Measurements from ENCODE around the gene MZB1.

MZB1 gene

DNA sequence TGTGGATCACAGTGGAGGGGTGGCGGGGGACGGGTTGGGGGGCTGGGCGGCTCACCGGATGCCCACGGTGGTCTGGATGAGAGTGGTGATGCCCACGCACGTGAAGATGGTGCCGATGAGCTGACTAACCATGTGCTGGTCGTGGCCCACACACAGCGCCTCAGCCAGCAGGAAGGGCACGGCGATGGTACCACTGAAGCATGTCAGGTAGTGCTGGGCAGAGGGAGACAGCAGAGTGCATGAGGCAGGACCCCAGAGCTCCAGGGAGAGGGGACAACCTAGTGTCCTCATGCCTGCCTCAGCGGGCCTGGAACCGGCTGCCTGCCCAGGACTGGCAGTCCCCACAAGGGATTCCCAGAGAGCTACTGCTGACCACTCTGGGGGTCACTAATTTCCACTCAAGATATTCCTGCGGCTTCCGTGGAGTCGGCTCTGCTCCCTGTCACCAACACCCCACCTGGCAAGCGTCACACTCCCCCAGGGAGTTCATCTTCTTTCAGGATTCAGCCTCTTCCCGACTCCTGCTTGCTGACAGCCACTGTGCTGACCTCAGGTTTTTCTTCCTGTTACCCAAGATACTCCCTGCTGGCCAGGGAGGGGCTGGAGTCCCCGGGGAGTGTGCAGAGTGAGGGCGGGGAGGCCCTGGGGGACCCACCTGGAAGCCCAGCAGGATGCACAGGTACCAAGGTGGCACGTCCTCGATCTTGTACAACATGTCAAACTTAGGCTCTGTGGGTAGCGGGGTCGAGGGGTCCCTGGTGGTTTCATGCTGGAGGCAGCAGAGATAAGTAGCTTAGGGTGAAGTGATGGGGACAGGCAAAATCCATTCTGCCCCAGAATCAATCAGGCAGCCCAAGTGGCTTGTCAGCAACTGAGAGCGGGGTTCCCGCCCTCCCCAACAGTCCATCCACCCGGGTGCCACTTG is 7.6 kb downstream of the MZB1 start:
- Histone ChIP-seq H3K36me3 (ENCODE audit: insufficient read depth) (no peaks in the 10 kb centered on the region), H3K27ac (no peak overlapping the region), H3K9ac (no peak overlapping the region), H4K20me1 (ENCODE audit: insufficient read depth) (no peaks in the 10 kb centered on the region), H3K27me3 (ENCODE audit: insufficient read depth, low read depth) (no peaks in the 10 kb centered on the region), H2AFZ (ENCODE audit: low read depth) (no peak overlapping the region), H3K4me2 (no peak overlapping the region), H3K4me3 (IDR thresholded peaks at IDR 0.05; ENCODE audit: insufficient read depth, low read depth, low read length) (no peak overlapping the region), H3K79me2 (ENCODE audit: insufficient read depth, low read depth) (0 out of 2 replicates have a peak, but pooled peaks cover 5% of the 10 kb centered on the region), H3K4me1 (ENCODE audit: low read depth, poor library complexity, severe bottlenecking) (peaks cover 40% of the 10 kb centered on the region)
- TF ChIP-seq, protein P1, sequence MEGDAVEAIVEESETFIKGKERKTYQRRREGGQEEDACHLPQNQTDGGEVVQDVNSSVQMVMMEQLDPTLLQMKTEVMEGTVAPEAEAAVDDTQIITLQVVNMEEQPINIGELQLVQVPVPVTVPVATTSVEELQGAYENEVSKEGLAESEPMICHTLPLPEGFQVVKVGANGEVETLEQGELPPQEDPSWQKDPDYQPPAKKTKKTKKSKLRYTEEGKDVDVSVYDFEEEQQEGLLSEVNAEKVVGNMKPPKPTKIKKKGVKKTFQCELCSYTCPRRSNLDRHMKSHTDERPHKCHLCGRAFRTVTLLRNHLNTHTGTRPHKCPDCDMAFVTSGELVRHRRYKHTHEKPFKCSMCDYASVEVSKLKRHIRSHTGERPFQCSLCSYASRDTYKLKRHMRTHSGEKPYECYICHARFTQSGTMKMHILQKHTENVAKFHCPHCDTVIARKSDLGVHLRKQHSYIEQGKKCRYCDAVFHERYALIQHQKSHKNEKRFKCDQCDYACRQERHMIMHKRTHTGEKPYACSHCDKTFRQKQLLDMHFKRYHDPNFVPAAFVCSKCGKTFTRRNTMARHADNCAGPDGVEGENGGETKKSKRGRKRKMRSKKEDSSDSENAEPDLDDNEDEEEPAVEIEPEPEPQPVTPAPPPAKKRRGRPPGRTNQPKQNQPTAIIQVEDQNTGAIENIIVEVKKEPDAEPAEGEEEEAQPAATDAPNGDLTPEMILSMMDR (conservative IDR thresholded peaks at IDR 0.05; ENCODE audit: low read depth, low read length), result no peak

DNA sequence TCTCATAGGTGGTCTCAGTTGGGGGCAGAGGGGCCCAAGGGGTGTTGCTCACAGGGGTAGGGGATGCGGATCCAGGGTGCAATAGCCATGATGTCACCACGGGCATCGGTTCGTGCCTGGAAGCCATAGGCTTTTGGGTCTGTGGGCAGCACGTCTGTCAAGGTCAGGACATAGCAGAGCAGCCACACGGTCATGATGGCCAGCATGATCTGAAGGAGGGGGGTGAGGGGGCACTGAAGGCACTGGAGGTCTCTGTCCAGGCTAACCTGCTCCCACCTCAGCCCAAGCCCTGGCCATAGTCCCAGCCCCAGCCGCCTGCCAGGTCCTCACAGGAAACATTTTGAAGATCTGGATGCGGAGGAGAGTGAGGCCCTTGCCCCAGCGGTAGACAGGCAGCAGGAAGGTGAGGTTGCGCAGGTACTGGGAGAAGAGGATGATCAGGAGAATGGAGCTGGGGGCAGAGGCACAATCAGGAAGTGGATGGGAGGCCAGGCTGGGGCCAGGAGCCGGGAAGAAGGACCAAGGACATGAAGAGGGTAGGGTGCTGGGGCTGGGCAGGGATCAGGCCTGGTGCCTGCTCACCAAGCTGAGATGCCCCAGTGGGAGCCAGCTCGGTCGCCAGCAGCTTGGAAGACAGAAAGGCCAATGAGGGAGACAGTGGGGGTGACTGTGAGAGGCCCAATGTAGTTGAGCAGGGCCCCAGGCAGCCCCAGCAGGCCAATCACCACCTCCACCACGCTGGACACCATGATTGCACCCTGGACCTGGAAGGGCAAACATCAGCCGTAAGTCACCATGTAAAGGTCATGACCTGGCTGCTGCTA is 9.9 kb downstream of the MZB1 start:
- no peak overlapping the region for H3K4me2 ChIP-seq
- no peak overlapping the region for H3K9ac ChIP-seq
- no peak overlapping the region for H3K27ac ChIP-seq
- no peaks in the 10 kb centered on the region for H4K20me1 ChIP-seq (ENCODE audit: insufficient read depth)
- TF ChIP-seq, protein P1 (conservative IDR thresholded peaks at IDR 0.05; ENCODE audit: low read depth, low read length), result no peak
- no peak overlapping the region for H3K4me3 ChIP-seq (IDR thresholded peaks at IDR 0.05; ENCODE audit: insufficient read depth, low read depth, low read length)
- no peaks in the 10 kb centered on the region for H3K79me2 ChIP-seq (ENCODE audit: insufficient read depth, low read depth)
- peaks cover 17% of the 10 kb centered on the region for H3K4me1 ChIP-seq (ENCODE audit: low read depth, poor library complexity, severe bottlenecking)
- H3K27me3 ChIP-seq (ENCODE audit: insufficient read depth, low read depth), result no peaks in the 10 kb centered on the region
- no peak overlapping the region for H2AFZ ChIP-seq (ENCODE audit: low read depth)
- no peaks in the 10 kb centered on the region for H3K36me3 ChIP-seq (ENCODE audit: insufficient read depth)

DNA sequence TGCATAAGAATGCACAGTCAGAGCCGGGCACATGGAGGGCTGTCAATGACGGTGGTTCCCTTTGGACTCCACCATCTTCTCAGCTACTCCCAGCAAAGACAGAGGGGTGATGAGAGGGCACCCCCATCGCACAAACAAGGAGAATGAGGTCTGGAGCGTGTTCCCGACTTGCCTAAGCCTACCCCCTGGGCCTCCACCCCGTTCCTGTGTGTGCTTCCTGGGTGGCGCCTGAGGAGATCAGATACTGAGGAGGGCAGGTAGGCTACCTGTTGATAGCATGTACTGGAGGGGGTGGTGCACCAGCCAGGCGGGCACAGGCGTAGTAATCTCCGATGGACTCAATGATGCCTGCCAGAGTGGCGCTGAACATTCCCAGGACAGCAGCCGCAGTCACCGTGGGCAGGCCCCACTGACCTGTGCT is 10.8 kb downstream of the MZB1 start:
- Histone ChIP-seq H3K9ac (no peak overlapping the region), H4K20me1 (ENCODE audit: insufficient read depth) (no peaks in the 10 kb centered on the region), H3K4me2 (no peak overlapping the region), H3K36me3 (ENCODE audit: insufficient read depth) (no peaks in the 10 kb centered on the region), H3K27ac (no peak overlapping the region), H3K4me1 (ENCODE audit: low read depth, poor library complexity, severe bottlenecking) (peaks cover 8% of the 10 kb centered on the region), H3K27me3 (ENCODE audit: insufficient read depth, low read depth) (no peaks in the 10 kb centered on the region), H3K79me2 (ENCODE audit: insufficient read depth, low read depth) (no peaks in the 10 kb centered on the region), H3K4me3 (IDR thresholded peaks at IDR 0.05; ENCODE audit: insufficient read depth, low read depth, low read length) (no peak overlapping the region), H2AFZ (ENCODE audit: low read depth) (no peak overlapping the region)
- TF ChIP-seq, protein P1 (conservative IDR thresholded peaks at IDR 0.05; ENCODE audit: low read depth, low read length), result no peak

DNA sequence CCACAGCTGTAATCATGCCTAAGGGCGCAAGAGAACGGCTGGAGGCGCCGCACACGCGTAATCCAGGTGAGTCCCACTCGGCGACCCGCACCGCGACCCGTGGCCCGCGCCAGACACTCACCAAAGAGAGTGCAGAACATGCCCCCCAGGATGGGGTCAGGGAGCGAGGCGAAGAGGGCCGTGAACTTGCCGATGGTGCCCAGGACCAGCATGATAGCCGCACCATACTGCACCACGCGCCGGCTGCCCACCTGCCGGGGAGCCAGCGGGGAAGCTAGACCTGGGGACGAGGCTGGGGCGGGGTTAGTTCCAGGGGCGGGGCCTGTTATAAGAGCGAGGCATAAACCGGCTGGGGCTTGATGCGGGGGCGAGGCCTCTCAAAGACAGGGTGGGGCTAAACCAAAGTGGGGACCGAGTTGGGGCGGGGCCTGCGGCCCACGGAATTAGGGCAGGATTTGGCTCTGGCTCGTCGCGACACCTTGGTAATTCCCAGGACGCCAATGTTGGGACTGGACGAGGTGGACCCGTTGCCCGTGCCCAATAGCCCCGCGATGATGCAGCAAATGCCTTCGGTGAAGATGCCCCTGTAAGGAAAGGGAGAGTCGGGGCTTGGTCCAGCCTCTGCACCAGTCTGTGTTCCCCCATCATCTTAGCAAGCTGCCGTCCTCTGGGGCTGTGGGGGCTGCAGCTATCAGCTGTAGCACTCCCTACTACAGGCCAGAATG is 11.4 kb downstream of the MZB1 start:
- H3K4me3 ChIP-seq (IDR thresholded peaks at IDR 0.05; ENCODE audit: insufficient read depth, low read depth, low read length), result no peak overlapping the region
- peaks cover 1% of the 10 kb centered on the region for H3K4me1 ChIP-seq (ENCODE audit: low read depth, poor library complexity, severe bottlenecking)
- no peaks in the 10 kb centered on the region for H3K27me3 ChIP-seq (ENCODE audit: insufficient read depth, low read depth)
- TF ChIP-seq, protein P1 (conservative IDR thresholded peaks at IDR 0.05; ENCODE audit: low read depth, low read length), result no peak
- no peak overlapping the region for H3K9ac ChIP-seq
- H3K79me2 ChIP-seq (ENCODE audit: insufficient read depth, low read depth), result no peaks in the 10 kb centered on the region
- no peak overlapping the region for H2AFZ ChIP-seq (ENCODE audit: low read depth)
- no peaks in the 10 kb centered on the region for H3K36me3 ChIP-seq (ENCODE audit: insufficient read depth)
- H3K4me2 ChIP-seq, result no peak overlapping the region
- H3K27ac ChIP-seq, result no peak overlapping the region
- no peaks in the 10 kb centered on the region for H4K20me1 ChIP-seq (ENCODE audit: insufficient read depth)
